ENCODE data around the gene GALM.

- TF ChIP-seq CTCF (IDR thresholded peaks at IDR 0.05): no peak
- no peak for TF ChIP-seq POLR2A (IDR thresholded peaks at IDR 0.05)
Observed at GRCh38 chr2:38691994-38692393, 26.1 kb downstream of the GALM start.
